PC-9 (cell line): Measurements from ENCODE around the gene ZBTB18. TPM values are rescaled to one million over a fixed set of nuclear protein-coding genes. Genes with fewer than 3 reads are reported as not detected.
A peak's percentile ranks its signal among the peaks of the same experiment; 100 is the strongest.

ENCODE experiments used
- BruUV-seq: library from RNA; stranded (reverse); fragments of 400-500 nt; replicated peaks from 2 replicates; lab custom pipeline; 2021; lab: Mats Ljungman, UMichigan
- CTCF ChIA-PET: fragments of 300-600 bp; sonication (Branson Sonifier 250); formaldehyde crosslinking; loops from one replicate; lab custom pipeline; 2022; ENCODE audit warnings: antibody characterized with exemption; lab: Charles Lee
- POLR2A ChIA-PET: fragments of 300-600 bp; sonication (Branson Sonifier 250); formaldehyde crosslinking; loops from one replicate; lab custom pipeline; 2022; ENCODE audit warnings: antibody characterized with exemption; ENCODE audit not compliant: unreplicated experiment; lab: Charles Lee
- DNase-seq, 2 experiments: peaks; one replicate each; pipeline versions ENCODE4 v3.0.0 to v3.0.0-alpha.2; 2015 to 2022; ENCODE audit warnings: mixed read lengths in 1 of 2
- H2AFZ ChIP-seq: fragments of 200-600 bp; sonication (generic); 2 replicates; pipeline ENCODE4 v1.8.1; 2017; ENCODE audit warnings: antibody characterized with exemption
- H3F3A ChIP-seq: fragments of 200-600 bp; sonication (generic); 2 replicates; pipeline ENCODE4 v1.8.1; 2017; ENCODE audit warnings: antibody characterized with exemption, mild to moderate bottlenecking, low read depth; ENCODE audit not compliant: insufficient read depth
- H3K27ac ChIP-seq: fragments of 200-600 bp; sonication (generic); 2 replicates; pipeline ENCODE4 v1.6.1; 2016; ENCODE audit warnings: mixed run types
- H3K27me3 ChIP-seq: fragments of 200-600 bp; sonication (generic); 2 replicates; pipeline ENCODE4 v1.6.1; 2016; ENCODE audit warnings: low read depth, mixed run types; ENCODE audit not compliant: insufficient read depth
- H3K36me3 ChIP-seq: fragments of 200-600 bp; sonication (generic); 2 replicates; pipeline ENCODE4 v1.6.1; 2016; ENCODE audit warnings: low read depth, mixed run types
- H3K4me1 ChIP-seq: fragments of 200-600 bp; sonication (generic); replicated peaks from 2 replicates; pipeline ENCODE4 v1.6.1; 2016; ENCODE audit warnings: mixed run types; ENCODE audit not compliant: insufficient read depth
- H3K4me2 ChIP-seq: fragments of 200-600 bp; sonication (generic); 2 replicates; pipeline ENCODE4 v1.6.1; 2017; ENCODE audit warnings: mixed run types
- H3K4me3 ChIP-seq: fragments of 200-600 bp; sonication (generic); 2 replicates; pipeline ENCODE4 v1.6.1; 2016; ENCODE audit warnings: mixed run types
- H3K79me2 ChIP-seq: fragments of 200-600 bp; sonication (generic); 2 replicates; pipeline ENCODE4 v1.6.1; 2017; ENCODE audit warnings: low read depth, mixed run types
- H3K9me2 ChIP-seq: fragments of 200-600 bp; sonication (generic); 2 replicates; pipeline ENCODE4 v1.8.1; 2017; ENCODE audit warnings: mild to moderate bottlenecking; ENCODE audit not compliant: insufficient read depth
- H3K9me3 ChIP-seq: fragments of 200-600 bp; sonication (generic); 2 replicates; pipeline ENCODE4 v1.8.1; 2016; ENCODE audit warnings: low read depth; ENCODE audit not compliant: insufficient read depth
- H4K20me1 ChIP-seq: fragments of 200-600 bp; sonication (generic); 2 replicates; pipeline ENCODE4 v1.8.1; 2017; ENCODE audit not compliant: insufficient read depth
- EZH2 ChIP-seq: fragments of 200-600 bp; sonication (generic); IDR thresholded peaks from 2 replicates; pipeline ENCODE4 v1.8.0; 2017; ENCODE audit warnings: antibody characterized with exemption, low read depth
- intact Hi-C: fragments of 100-400 bp; cut with micrococcal nuclease; formaldehyde crosslinking; loops from one replicate; pipeline ENCODE4 v1.10.0; 2022; ENCODE audit not compliant: unreplicated experiment
- total RNA-seq: library from RNA; stranded (reverse); gene quantifications from 2 replicates; pipeline ENCODE4 v1.2.3, GENCODE V29; 2021
- TF ChIP-seq, protein P1 (sequence below): fragments of 200-600 bp; sonication (generic); conservative IDR thresholded peaks from 2 replicates; pipeline ENCODE4 v1.6.1; 2017; ENCODE audit warnings: mixed run types, antibody characterized with exemption, mild to moderate bottlenecking, moderate library complexity

Gene ZBTB18
- total RNA-seq, 1 experiment from 2014 or later, result 20.7 TPM

DNA sequence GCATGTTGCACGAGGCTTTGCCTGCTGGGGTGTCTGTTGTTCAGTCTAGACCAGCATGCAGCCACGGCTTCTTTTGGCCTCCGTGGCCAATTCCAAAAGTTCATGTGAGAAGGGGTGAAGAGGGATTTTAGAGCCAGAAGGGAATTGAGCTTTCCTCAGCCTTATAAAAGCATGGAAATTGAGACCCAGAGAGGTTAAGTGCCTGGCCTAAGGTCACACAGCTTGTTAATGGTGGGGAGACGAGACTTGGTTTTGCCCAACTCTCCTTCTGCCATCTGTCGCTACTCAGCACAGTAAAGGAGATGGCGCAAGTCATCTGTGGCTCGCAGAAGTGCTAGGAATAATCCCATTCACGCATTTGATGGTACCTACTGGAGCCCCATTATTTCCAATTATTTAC is 25.7 kb downstream of the ZBTB18 start:
- intact Hi-C loops, result no loop called here
- no peak overlapping the region for H3K4me3 ChIP-seq
- CTCF ChIA-PET, result no interaction called here

DNA sequence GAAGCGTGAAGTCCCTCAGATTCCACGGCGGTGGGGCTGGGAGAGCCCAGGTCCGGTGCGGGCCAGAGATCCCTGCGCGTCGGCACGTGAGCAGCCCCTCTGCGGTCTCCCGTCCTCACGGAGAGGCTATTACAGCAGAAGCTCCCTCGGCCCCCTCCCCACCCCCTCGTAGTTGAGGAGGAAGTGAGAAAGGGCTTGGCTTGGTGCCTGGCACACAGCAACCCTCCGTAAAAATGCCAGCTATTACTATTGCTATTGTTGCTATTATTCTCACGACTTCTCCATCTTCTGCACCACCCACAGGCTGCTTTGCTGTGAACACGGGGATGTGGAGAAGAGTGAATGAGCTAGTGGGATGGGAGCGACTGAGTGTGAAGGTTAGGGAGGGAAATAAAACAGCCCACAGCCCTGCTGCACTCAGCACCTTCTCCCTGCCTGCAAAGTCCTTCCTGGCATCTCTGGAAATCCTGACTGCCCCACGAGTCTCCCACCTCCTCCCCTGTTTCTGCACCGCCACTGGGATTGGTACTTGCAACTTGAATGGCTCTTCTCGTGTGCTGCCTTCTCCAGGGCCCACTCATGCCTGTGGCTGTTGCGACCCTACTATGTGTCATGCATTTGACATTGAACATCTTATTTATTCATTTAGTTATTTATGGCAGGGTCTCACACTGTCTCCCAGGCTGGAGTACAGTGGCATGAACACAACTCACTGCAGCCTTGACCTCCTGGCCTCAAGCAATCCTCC is 26.6 kb downstream of the ZBTB18 start:
- Histone ChIP-seq H2AFZ (no peak overlapping the region), H3F3A (peaks cover 6% of the 10 kb centered on the region; the same call in 1 of the 2 replicates), H3K4me1 (peaks cover 5% of the 10 kb centered on the region), H3K36me3 (no peaks in the 10 kb centered on the region), H3K27ac (no peak overlapping the region), H3K4me3 (no peak overlapping the region), H4K20me1 (no peaks in the 10 kb centered on the region), H3K27me3 (no peaks in the 10 kb centered on the region), H3K79me2 (no peaks in the 10 kb centered on the region), H3K9me3 (no peaks in the 10 kb centered on the region), H3K9me2 (no peaks in the 10 kb centered on the region), H3K4me2 (no peak overlapping the region)
- intact Hi-C loops, result no loop called here
- ChIA-PET CTCF (no interaction called here), POLR2A (interaction anchor here (0.6 kb wide), 1 partner anchor 513 kb away, joined by 3 read pairs; no protein-coding TSS in a partner anchor)
- no TSS peak for BruUV-seq
- TF ChIP-seq, protein P1, sequence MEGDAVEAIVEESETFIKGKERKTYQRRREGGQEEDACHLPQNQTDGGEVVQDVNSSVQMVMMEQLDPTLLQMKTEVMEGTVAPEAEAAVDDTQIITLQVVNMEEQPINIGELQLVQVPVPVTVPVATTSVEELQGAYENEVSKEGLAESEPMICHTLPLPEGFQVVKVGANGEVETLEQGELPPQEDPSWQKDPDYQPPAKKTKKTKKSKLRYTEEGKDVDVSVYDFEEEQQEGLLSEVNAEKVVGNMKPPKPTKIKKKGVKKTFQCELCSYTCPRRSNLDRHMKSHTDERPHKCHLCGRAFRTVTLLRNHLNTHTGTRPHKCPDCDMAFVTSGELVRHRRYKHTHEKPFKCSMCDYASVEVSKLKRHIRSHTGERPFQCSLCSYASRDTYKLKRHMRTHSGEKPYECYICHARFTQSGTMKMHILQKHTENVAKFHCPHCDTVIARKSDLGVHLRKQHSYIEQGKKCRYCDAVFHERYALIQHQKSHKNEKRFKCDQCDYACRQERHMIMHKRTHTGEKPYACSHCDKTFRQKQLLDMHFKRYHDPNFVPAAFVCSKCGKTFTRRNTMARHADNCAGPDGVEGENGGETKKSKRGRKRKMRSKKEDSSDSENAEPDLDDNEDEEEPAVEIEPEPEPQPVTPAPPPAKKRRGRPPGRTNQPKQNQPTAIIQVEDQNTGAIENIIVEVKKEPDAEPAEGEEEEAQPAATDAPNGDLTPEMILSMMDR, result no peak
- no peak for TF ChIP-seq EZH2
- no peak for DNase-seq

More for the DNA sequence above, 25.7 kb downstream of the ZBTB18 start:
- BruUV-seq, result no TSS peak
- POLR2A ChIA-PET, result no interaction called here
- no peak overlapping the region for H2AFZ ChIP-seq
- H4K20me1 ChIP-seq, result no peaks in the 10 kb centered on the region
- no peaks in the 10 kb centered on the region for H3K36me3 ChIP-seq
- H3K9me3 ChIP-seq, result no peaks in the 10 kb centered on the region
- H3K79me2 ChIP-seq, result no peaks in the 10 kb centered on the region
- TF ChIP-seq, protein P1, result no peak
- no peak for TF ChIP-seq EZH2
- no peak for DNase-seq
- H3F3A ChIP-seq, result peaks cover 6% of the 10 kb centered on the region; the same call in 1 of the 2 replicates
- no peaks in the 10 kb centered on the region for H3K9me2 ChIP-seq
- H3K4me2 ChIP-seq, result no peak overlapping the region
- H3K27ac ChIP-seq, result no peak overlapping the region
- no peaks in the 10 kb centered on the region for H3K27me3 ChIP-seq
- no peaks in the 10 kb centered on the region for H3K4me1 ChIP-seq

DNA sequence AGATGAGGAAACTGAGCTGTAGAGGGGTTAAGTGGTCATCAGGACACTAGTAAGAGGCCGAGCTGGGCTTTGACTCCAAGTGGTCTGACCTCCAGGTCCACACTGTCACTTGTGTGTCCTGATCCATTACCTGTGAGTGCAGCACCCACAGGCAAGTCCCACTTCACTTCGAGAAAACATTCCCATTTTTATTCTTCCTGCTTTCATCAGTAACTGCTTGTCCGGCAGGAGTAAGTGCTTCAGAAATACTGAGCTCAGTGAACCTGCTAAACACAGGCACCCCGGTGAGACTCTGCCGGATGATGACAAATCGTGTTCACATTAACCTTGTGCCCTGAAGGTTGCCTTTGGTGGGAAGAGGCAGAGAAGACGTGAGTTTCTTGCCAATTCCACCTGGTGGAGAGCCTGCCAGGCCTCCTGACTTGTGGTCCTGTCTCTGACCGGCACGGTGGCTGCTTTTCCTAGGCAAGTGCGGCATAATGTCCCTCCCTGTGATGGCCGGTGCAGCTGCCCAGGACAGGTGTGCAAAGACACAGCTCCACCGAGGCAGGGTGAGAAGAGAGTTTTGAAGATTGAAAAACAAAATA is 29.4 kb downstream of the ZBTB18 start:
- BruUV-seq, result no TSS peak
- Histone ChIP-seq H4K20me1 (no peaks in the 10 kb centered on the region), H3K27ac (peak overlapping the region; percentile 16; the same call in 1 of the 2 replicates), H3K79me2 (no peaks in the 10 kb centered on the region), H3K27me3 (no peaks in the 10 kb centered on the region), H2AFZ (no peak overlapping the region; the same call in 1 of the 2 replicates), H3K36me3 (no peaks in the 10 kb centered on the region), H3K9me2 (no peaks in the 10 kb centered on the region), H3K9me3 (no peaks in the 10 kb centered on the region), H3K4me1 (peaks cover 5% of the 10 kb centered on the region), H3K4me3 (no peak overlapping the region), H3K4me2 (no peak overlapping the region), H3F3A (peaks cover 6% of the 10 kb centered on the region; the same call in 1 of the 2 replicates)
- intact Hi-C loops, result no loop called here
- DNase-seq, result peak in 1 of 2 experiments; percentile 78
- no peak for TF ChIP-seq EZH2
- TF ChIP-seq, protein P1, result no peak
- CTCF ChIA-PET, result no interaction called here
- POLR2A ChIA-PET, result no interaction called here
